ENCODE data around the gene HNRNPA3.
A peak's percentile ranks its signal among the peaks of the same experiment; 100 is the strongest.
"Not testable (repeated sequence)": the region's sequence is repeated elsewhere in the genome, so short reads cannot be mapped to it uniquely, and the experiment has no call there.

HNRNPA3 gene

DNA sequence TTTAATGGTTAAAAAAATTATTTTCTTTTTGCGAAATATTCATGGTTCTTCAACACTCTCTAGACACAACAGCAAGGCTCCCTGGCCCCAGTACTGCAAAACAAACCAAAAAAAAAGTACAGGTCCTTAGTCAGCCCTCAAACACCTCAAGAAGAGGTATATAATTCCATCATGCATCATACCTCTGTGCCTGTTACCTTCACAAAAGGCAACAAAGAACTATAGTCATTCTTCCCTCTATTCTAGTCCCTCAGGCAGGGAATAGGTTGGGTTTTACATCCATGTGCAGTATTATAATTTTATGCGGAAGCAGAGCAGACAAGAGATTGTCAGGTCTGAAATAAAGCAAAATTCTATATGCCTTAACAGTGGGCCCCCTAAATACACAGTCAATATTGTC lies 43.4 kb downstream of the HNRNPA3 start:
- no peak for DNase-seq

DNA sequence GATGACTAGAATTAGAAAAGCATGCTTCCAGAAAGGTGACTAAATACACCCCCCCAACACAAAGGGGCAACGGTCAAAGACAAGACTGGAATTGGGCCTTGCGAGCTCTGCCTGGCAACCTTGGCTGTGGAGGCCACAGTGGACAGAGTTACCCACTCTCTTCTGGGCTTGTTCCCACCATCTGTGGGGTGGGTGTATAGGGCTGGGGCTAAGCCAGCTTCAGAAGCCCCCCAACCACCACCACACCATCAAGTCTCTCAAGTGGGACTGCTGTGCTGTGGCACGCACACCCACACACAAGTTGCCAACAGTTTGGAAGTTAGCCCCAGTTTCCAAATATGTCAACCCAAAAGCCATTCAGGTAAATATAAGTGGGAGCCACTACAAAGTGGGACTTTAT lies 44.1 kb downstream of the HNRNPA3 start:
- DNase-seq = no peak

DNA sequence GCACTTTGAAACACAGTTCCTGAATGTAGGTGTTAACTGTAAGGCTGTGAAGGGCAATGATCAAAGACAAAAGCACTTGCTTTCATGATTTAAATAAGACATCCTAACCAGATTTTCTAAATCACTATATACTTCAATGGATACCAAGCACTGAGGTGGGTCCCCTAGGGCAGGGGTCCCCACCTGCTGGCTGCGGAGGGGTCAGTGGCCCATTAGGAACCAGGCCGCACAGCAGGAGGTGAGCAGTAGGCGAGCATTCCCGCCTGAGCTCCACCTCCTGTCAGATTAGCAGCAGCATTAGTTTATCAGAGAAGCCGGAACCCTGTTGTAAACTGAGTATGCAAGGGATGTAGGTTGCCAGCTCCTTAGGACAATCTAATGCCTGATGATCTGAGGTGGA lies 44.9 kb downstream of the HNRNPA3 start:
- DNase-seq = no peak

DNA sequence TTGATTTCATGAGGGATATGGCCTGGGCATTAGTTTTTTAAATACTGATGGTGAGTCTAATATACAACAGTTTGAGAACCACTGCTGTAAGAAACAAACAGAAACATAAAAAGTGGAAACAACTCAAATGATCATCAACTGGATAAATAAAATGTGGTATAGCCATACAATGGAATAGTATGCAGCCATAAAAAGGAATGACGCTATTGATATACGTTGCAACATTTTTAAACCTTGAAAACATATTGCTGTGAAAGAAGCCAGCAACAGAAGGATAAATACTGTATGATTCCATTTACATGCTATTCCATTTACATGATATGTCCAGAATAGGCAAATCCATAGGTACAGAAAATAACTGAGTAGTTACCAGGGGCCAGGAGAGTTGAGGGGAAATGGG lies 45.5 kb downstream of the HNRNPA3 start:
- DNase-seq = no peak

DNA sequence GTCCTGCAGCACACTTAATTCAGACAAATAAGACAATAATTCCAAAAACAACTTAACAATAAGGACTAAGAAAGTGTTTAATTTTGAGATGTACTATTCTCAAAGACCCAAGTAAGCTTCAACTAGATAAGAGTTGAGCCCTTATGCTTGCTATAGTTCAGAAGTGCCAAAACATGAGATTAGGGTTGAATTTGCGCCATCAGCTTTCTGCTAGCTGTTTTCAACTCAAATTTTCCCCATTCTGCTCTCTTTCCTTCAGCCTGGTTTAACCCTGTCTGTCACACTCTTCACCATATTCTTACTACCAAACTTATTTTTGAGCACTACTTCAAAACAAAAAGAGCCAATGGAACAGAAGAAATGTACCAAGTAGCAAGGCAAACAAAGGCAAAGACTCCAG lies 47.8 kb downstream of the HNRNPA3 start:
- no peak for DNase-seq

GRCh38 chr2:177261116-177262060 lies 48.8 kb downstream of the HNRNPA3 start:
- no peak for DNase-seq

GRCh38 chr2:177262092-177262491 lies 49.5 kb downstream of the HNRNPA3 start:
- no peak for DNase-seq

DNA sequence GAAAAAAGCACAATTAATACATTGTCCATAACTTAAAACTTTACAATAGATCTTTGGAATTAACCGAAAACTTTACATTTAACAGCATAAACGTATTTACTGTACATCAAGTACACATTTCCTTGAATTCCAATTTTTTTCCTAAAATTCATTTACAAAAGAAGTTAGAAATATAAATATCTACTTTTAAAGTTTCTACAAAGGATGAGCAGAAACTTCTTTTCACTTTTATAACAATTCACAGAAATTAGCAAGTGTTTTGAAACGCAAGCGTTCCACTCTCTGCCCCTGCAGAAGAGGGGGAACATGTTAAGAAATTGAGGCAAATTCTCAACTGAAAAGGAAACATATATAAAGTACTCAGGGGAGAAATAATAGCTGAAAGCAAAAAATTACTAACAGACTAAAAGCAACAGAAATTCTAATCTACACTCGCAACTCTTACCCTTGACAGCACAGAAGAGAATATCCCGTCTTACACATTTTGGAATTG lies 50.4 kb downstream of the HNRNPA3 start:
- DNase-seq = no peak

DNA sequence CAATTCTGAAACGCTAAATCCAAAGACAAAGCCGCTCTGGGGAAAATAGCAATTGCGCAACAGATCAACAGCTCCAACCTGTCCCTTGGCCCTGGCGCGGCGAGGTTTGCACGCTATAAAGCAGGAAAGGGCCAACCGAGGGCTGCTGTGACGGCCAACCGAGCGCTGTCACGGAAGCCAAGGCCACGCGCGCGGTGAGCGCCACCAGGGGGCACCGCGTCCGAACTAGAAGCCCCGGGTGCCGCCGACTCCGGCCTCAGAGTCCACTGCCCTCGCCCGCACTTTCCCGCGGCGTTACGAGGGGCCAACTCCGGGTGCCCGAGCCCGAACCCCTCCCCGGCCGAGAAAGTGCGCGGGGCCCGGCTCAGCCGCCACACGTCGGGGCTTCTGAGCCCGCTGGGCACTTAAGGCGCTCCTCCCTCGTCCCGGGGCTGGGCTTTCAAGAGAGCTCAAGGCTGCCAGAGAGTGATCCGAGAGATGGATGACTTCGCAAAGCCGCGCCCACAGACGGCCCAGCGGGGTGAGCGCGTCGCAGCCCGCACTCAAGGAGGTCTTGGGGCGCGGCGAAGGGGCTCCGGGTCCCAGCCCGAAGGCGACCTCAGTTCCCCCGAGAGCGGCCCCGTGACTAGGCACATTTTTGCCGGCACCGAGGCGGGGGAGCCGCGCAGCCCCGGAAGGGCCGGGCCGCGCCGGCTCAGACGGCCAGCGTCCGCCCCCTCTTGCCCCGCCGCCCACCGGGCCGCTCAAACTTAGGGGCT lies 51.0 kb downstream of the HNRNPA3 start:
- peak; percentile 98 for DNase-seq

GRCh38 chr2:177264209-177264692 lies 51.7 kb downstream of the HNRNPA3 start:
- DNase-seq = no peak

- peak; percentile 99 for DNase-seq
Measured at GRCh38 chr2:177264693-177265587, 52.3 kb downstream of the HNRNPA3 start, which contains the start of gene NFE2L2. TSS of gene NFE2L2 (minus strand) at chr2:177264727. CDS start at chr2:177264576, 151 bp downstream.

DNA sequence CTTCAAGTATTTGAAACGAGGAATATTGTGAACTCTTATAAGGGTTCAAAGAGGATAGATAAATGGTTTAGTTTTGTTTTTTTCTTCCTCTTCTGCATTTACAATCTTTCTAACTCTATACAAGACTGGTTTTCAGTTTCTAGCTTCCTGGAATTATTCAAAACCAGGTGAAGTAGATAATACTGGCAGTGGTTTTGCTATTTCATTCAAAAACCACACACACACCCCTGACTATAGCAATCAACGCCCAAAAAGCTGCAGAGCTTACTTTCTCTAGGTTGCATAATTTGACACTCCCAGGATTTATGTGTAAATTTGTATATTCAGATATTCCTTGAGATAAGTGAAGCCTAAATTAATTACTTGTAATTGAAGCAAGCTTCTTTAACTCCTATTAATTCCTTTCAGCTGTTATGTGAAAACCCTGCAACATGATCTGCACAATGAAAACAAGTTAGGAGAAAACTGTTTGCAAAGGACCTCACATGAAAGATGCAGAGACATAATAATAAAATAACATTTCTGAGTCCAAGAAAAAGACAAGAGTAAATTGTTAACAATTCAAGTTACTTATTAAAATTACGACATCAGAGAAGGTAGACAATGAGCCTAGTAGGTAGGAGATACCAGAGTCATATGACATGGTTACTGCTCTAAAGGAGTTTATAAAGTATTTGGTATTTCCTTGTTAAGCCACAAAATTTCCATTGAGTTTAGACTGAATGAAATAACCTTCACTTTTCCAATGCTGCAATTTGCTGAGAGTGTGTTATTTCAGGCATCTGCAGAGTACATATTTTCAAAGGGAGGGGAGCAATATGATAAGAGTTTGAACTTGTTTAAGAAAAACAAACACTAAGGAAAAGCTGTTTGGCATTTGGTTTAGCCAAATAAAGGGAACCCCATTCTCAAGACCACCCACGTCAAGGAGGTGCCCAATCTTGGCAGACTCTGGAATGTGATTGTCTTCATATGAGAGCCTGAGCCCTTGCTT lies 53.5 kb downstream of the HNRNPA3 start:
- no peak for DNase-seq

GRCh38 chr2:177266955-177267354 lies 54.4 kb downstream of the HNRNPA3 start:
- not testable (repeated sequence) for DNase-seq

GRCh38 chr2:177268187-177268871 lies 55.7 kb downstream of the HNRNPA3 start:
- DNase-seq = no peak

DNA sequence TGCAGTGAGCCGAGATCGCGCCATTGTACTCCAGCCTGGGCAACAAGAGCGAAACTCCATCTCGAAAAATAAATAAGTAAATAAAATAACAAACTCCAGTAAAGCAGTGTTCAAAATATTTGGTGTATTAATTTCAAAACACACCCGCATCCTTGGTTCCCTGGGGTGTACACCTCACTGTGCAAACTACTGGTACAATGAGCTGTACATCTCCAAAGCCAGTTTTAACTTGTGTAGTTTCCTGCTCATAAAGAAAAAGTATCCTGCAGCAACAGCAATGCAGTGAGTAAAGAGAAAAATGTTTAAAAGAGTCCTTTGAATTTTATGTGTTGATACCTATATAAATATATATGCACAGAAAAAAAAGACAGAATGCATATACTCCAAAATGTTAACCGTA lies 56.3 kb downstream of the HNRNPA3 start:
- no peak for DNase-seq

- DNase-seq = no peak
Measured at GRCh38 chr2:177270531-177270930, 57.9 kb downstream of the HNRNPA3 start.

GRCh38 chr2:177271981-177272666 lies 59.5 kb downstream of the HNRNPA3 start:
- no peak for DNase-seq

- DNase-seq = no peak
Measured at GRCh38 chr2:177272765-177273164, 60.2 kb downstream of the HNRNPA3 start.

DNA sequence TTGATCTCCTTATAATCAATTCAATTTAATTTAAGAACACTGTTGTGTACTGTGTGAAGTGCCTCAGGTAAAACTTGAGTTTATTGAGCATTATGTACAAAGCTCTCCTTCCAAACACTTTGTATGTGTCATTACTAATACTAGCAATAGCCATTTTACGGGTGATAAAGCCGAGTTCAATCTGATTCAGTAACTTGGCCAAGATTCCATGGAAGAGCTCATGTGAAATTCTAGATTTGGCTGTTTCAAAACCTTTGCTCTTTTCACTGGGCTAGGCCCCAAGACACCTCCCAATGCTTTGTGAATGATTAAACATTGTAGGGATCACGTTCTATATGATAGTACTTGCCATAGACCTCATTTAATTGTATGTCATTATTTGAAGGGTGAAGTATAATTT lies 60.8 kb downstream of the HNRNPA3 start:
- no peak for DNase-seq
